ENCODE data around the gene LEKR1. TPM values are rescaled to one million over a fixed set of nuclear protein-coding genes. Genes with fewer than 3 reads are reported as not detected.
"Not testable (repeated sequence)": the region's sequence is repeated elsewhere in the genome, so short reads cannot be mapped to it uniquely, and the experiment has no call there.

LEKR1 gene
- total RNA-seq, 1 donor from 2014 or later = 0.52 TPM

DNA sequence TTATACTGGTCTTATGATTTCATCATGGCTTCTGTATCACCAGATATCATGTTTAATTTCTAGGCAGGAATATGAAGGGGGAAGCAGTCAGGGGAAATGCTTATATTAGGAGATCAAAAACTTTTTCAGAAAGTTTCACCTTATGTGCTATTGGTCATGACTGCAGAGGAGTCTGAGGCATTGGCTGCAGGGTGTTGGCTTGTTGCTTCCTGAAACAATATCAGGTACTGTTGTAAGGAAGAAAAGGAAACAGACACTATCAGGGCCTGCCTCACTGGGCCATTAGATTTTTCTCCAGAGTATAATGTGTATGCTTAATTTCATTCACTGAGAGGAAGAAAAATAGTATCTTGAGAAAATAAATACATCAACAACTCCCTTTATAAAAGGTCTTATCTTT is 34.7 kb downstream of the LEKR1 start:
- Histone ChIP-seq H3K9ac (ENCODE audit: low read depth in 1 of 3, low read length in 3 of 3) (no peak overlapping the region), H3K4me1 (ENCODE audit: control insufficient read depth in 3 of 3, insufficient read depth in 3 of 3, low read length in 3 of 3) (no peaks in the 10 kb centered on the region), H3K27ac (ENCODE audit: low read depth, low read length) (no peak overlapping the region), H3K27me3 (ENCODE audit: control insufficient read depth in 3 of 3, insufficient read depth in 3 of 3, low read length in 3 of 3) (no peaks in the 10 kb centered on the region), H3K9me3 (ENCODE audit: control insufficient read depth in 3 of 3, low read length in 3 of 3) (no peaks in the 10 kb centered on the region), H3K36me3 (ENCODE audit: control insufficient read depth in 3 of 3, insufficient read depth in 3 of 3, low read length in 3 of 3) (no peaks in the 10 kb centered on the region), H3K4me3 (ENCODE audit: low read length in 3 of 3) (no peak overlapping the region)

GRCh38 chr3:156862338-156862737 is 36.2 kb downstream of the LEKR1 start:
- H3K9me3 ChIP-seq (ENCODE audit: control insufficient read depth in 3 of 3, low read length in 3 of 3) = no peaks in the 10 kb centered on the region
- no peak overlapping the region for H3K4me3 ChIP-seq (ENCODE audit: low read length in 3 of 3)
- no peak overlapping the region for H3K9ac ChIP-seq (ENCODE audit: low read depth in 1 of 3, low read length in 3 of 3)
- H3K36me3 ChIP-seq (ENCODE audit: control insufficient read depth in 3 of 3, insufficient read depth in 3 of 3, low read length in 3 of 3) = no peaks in the 10 kb centered on the region
- H3K27me3 ChIP-seq (ENCODE audit: control insufficient read depth in 3 of 3, insufficient read depth in 3 of 3, low read length in 3 of 3) = no peaks in the 10 kb centered on the region
- H3K4me1 ChIP-seq (ENCODE audit: control insufficient read depth in 3 of 3, insufficient read depth in 3 of 3, low read length in 3 of 3) = no peaks in the 10 kb centered on the region
- H3K27ac ChIP-seq (ENCODE audit: low read depth, low read length) = no peak overlapping the region

DNA sequence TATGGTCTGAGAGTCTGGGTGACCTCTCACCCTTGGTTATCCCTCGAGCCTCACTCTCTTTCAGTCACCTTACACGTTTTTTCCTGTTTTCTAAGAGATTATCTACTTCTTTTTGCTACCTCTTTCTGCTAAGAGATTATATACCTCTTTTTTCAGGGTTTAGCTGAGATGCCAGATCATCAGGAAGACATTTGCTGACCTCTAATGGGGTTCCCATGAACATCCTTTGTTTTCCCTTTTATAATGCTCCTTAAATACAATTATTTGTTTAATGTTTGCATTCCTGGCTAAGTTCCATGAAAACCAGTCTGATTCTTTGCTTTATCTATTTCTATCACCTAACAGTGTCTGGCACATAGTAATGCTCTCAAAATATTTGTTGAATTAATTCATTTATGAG is 39.6 kb downstream of the LEKR1 start:
- Histone ChIP-seq H3K9ac (ENCODE audit: low read depth in 1 of 3, low read length in 3 of 3) (no peak overlapping the region), H3K9me3 (ENCODE audit: control insufficient read depth in 3 of 3, low read length in 3 of 3) (no peaks in the 10 kb centered on the region), H3K27me3 (ENCODE audit: control insufficient read depth in 3 of 3, insufficient read depth in 3 of 3, low read length in 3 of 3) (no peaks in the 10 kb centered on the region), H3K36me3 (ENCODE audit: control insufficient read depth in 3 of 3, insufficient read depth in 3 of 3, low read length in 3 of 3) (no peaks in the 10 kb centered on the region), H3K27ac (ENCODE audit: low read depth, low read length) (no peak overlapping the region), H3K4me1 (ENCODE audit: control insufficient read depth in 3 of 3, insufficient read depth in 3 of 3, low read length in 3 of 3) (no peaks in the 10 kb centered on the region), H3K4me3 (ENCODE audit: low read length in 3 of 3) (no peak overlapping the region)

DNA sequence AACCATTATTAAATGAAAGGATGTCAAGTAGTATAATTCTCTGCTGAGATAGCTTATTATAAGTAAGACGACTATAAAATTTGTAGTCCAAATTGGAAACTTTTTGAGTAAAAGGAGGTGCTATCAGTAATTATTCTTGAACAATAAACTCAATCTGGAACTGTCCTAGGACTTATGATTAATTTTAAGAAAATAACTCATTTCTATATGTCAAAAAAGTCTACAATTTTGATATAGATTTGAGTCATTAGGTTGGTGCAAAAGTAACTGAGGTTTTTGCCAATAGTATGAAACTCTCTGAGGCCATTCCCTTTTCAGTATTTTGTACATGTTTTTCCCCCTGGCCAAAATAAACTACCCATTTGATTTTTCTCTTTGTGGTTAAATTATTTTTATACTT is 41.0 kb downstream of the LEKR1 start:
- Histone ChIP-seq H3K9ac (ENCODE audit: low read depth in 1 of 3, low read length in 3 of 3) (no peak overlapping the region), H3K4me3 (ENCODE audit: low read length in 3 of 3) (no peak overlapping the region), H3K9me3 (ENCODE audit: control insufficient read depth in 3 of 3, low read length in 3 of 3) (no peaks in the 10 kb centered on the region), H3K36me3 (ENCODE audit: control insufficient read depth in 3 of 3, insufficient read depth in 3 of 3, low read length in 3 of 3) (no peaks in the 10 kb centered on the region), H3K27ac (ENCODE audit: low read depth, low read length) (no peak overlapping the region), H3K27me3 (ENCODE audit: control insufficient read depth in 3 of 3, insufficient read depth in 3 of 3, low read length in 3 of 3) (no peaks in the 10 kb centered on the region), H3K4me1 (ENCODE audit: control insufficient read depth in 3 of 3, insufficient read depth in 3 of 3, low read length in 3 of 3) (no peaks in the 10 kb centered on the region)

DNA sequence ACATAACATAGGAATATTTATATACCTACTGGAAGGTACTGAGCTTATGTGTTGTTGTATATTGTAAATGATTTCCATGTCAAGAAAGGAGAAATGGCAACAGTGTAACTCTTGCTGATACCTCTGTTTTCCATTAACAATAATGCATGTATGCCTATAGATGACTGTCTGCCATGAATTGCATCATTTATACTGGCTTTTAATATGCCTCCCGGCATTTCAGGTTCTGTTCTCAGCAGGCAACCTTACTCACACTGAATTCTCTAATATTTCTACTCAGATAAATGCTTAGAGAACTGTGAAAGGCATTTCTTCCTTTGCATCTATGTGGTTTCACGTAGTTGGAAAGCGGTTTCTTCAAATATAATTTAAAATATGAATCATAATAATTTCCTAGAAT is 41.8 kb downstream of the LEKR1 start:
- no peaks in the 10 kb centered on the region for H3K4me1 ChIP-seq (ENCODE audit: control insufficient read depth in 3 of 3, insufficient read depth in 3 of 3, low read length in 3 of 3)
- H3K9ac ChIP-seq (ENCODE audit: low read depth in 1 of 3, low read length in 3 of 3) = no peak overlapping the region
- no peaks in the 10 kb centered on the region for H3K9me3 ChIP-seq (ENCODE audit: control insufficient read depth in 3 of 3, low read length in 3 of 3)
- H3K27me3 ChIP-seq (ENCODE audit: control insufficient read depth in 3 of 3, insufficient read depth in 3 of 3, low read length in 3 of 3) = no peaks in the 10 kb centered on the region
- no peak overlapping the region for H3K4me3 ChIP-seq (ENCODE audit: low read length in 3 of 3)
- H3K36me3 ChIP-seq (ENCODE audit: control insufficient read depth in 3 of 3, insufficient read depth in 3 of 3, low read length in 3 of 3) = no peaks in the 10 kb centered on the region
- H3K27ac ChIP-seq (ENCODE audit: low read depth, low read length) = no peak overlapping the region

- no peaks in the 10 kb centered on the region for H3K36me3 ChIP-seq (ENCODE audit: control insufficient read depth in 3 of 3, insufficient read depth in 3 of 3, low read length in 3 of 3)
- peaks cover 2 to 6% (median 2%) of the 10 kb centered on the region in 3 donors for H3K9me3 ChIP-seq (ENCODE audit: control insufficient read depth in 3 of 3, low read length in 3 of 3)
- no peak overlapping the region for H3K27ac ChIP-seq (ENCODE audit: low read depth, low read length)
Measured at GRCh38 chr3:156873906-156874305, 47.8 kb downstream of the LEKR1 start.

DNA sequence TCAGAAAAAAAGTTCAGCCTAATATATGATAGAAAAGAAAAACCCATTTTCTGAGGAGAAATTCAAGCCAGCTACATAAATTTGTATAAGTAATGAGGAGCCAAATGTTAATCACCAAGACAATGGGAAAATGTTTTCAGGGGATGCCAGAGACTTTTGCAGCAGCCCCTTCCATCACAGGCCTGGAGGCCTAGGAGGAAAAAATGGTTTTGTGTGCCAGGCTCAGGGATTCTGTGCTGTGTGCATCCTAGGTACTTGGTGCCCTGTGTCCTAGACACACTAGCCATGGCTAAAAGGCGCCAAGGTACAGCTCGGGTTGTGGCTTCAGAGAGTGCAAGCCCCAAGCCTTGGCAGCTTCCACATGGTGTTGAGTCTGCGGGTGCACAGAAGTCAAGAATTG is 53.3 kb downstream of the LEKR1 start:
- H3K9ac ChIP-seq (ENCODE audit: low read depth in 1 of 3, low read length in 3 of 3); H3K27me3 ChIP-seq (ENCODE audit: control insufficient read depth in 3 of 3, insufficient read depth in 3 of 3, low read length in 3 of 3); H3K27ac ChIP-seq (ENCODE audit: low read depth, low read length); H3K36me3 ChIP-seq (ENCODE audit: control insufficient read depth in 3 of 3, insufficient read depth in 3 of 3, low read length in 3 of 3); H3K4me3 ChIP-seq (ENCODE audit: low read length in 3 of 3); H3K4me1 ChIP-seq (ENCODE audit: control insufficient read depth in 3 of 3, insufficient read depth in 3 of 3, low read length in 3 of 3); H3K9me3 ChIP-seq (ENCODE audit: control insufficient read depth in 3 of 3, low read length in 3 of 3): not testable (repeated sequence)

More at GRCh38 chr3:156873906-156874305, 47.8 kb downstream of the LEKR1 start:
- Histone ChIP-seq H3K4me1 (ENCODE audit: control insufficient read depth in 3 of 3, insufficient read depth in 3 of 3, low read length in 3 of 3) (no peaks in the 10 kb centered on the region), H3K27me3 (ENCODE audit: control insufficient read depth in 3 of 3, insufficient read depth in 3 of 3, low read length in 3 of 3) (no peaks in the 10 kb centered on the region), H3K4me3 (ENCODE audit: low read length in 3 of 3) (no peak overlapping the region), H3K9ac (ENCODE audit: low read depth in 1 of 3, low read length in 3 of 3) (no peak overlapping the region)

- H3K9ac ChIP-seq (ENCODE audit: low read depth in 1 of 3, low read length in 3 of 3) = no peak overlapping the region
- H3K4me1 ChIP-seq (ENCODE audit: control insufficient read depth in 3 of 3, insufficient read depth in 3 of 3, low read length in 3 of 3) = no peaks in the 10 kb centered on the region
- H3K9me3 ChIP-seq (ENCODE audit: control insufficient read depth in 3 of 3, low read length in 3 of 3) = no peaks in the 10 kb centered on the region
- no peaks in the 10 kb centered on the region for H3K36me3 ChIP-seq (ENCODE audit: control insufficient read depth in 3 of 3, insufficient read depth in 3 of 3, low read length in 3 of 3)
- no peak overlapping the region for H3K27ac ChIP-seq (ENCODE audit: low read depth, low read length)
- H3K27me3 ChIP-seq (ENCODE audit: control insufficient read depth in 3 of 3, insufficient read depth in 3 of 3, low read length in 3 of 3) = no peaks in the 10 kb centered on the region
- H3K4me3 ChIP-seq (ENCODE audit: low read length in 3 of 3) = no peak overlapping the region
Measured at GRCh38 chr3:156885761-156886160, 59.6 kb downstream of the LEKR1 start.

- H3K27me3 ChIP-seq (ENCODE audit: control insufficient read depth in 3 of 3, insufficient read depth in 3 of 3, low read length in 3 of 3) = no peaks in the 10 kb centered on the region
Measured at GRCh38 chr3:156888176-156888575, 62.0 kb downstream of the LEKR1 start.

GRCh38 chr3:156888576-156888975 is 62.4 kb downstream of the LEKR1 start:
- Histone ChIP-seq H3K36me3 (ENCODE audit: control insufficient read depth in 3 of 3, insufficient read depth in 3 of 3, low read length in 3 of 3) (no peaks in the 10 kb centered on the region), H3K9ac (ENCODE audit: low read depth in 1 of 3, low read length in 3 of 3) (no peak overlapping the region), H3K27me3 (ENCODE audit: control insufficient read depth in 3 of 3, insufficient read depth in 3 of 3, low read length in 3 of 3) (no peaks in the 10 kb centered on the region), H3K9me3 (ENCODE audit: control insufficient read depth in 3 of 3, low read length in 3 of 3) (no peaks in the 10 kb centered on the region), H3K27ac (ENCODE audit: low read depth, low read length) (no peak overlapping the region), H3K4me3 (ENCODE audit: low read length in 3 of 3) (no peak overlapping the region), H3K4me1 (ENCODE audit: control insufficient read depth in 3 of 3, insufficient read depth in 3 of 3, low read length in 3 of 3) (no peaks in the 10 kb centered on the region)

More at GRCh38 chr3:156888176-156888575, 62.0 kb downstream of the LEKR1 start:
- Histone ChIP-seq H3K9me3 (ENCODE audit: control insufficient read depth in 3 of 3, low read length in 3 of 3) (no peaks in the 10 kb centered on the region), H3K4me1 (ENCODE audit: control insufficient read depth in 3 of 3, insufficient read depth in 3 of 3, low read length in 3 of 3) (no peaks in the 10 kb centered on the region), H3K36me3 (ENCODE audit: control insufficient read depth in 3 of 3, insufficient read depth in 3 of 3, low read length in 3 of 3) (no peaks in the 10 kb centered on the region), H3K4me3 (ENCODE audit: low read length in 3 of 3) (no peak overlapping the region), H3K9ac (ENCODE audit: low read depth in 1 of 3, low read length in 3 of 3) (no peak overlapping the region), H3K27ac (ENCODE audit: low read depth, low read length) (no peak overlapping the region)

GRCh38 chr3:156892701-156893100 is 66.5 kb downstream of the LEKR1 start:
- Histone ChIP-seq H3K9me3 (ENCODE audit: control insufficient read depth in 3 of 3, low read length in 3 of 3) (no peaks in the 10 kb centered on the region), H3K27ac (ENCODE audit: low read depth, low read length) (no peak overlapping the region), H3K4me1 (ENCODE audit: control insufficient read depth in 3 of 3, insufficient read depth in 3 of 3, low read length in 3 of 3) (no peaks in the 10 kb centered on the region), H3K36me3 (ENCODE audit: control insufficient read depth in 3 of 3, insufficient read depth in 3 of 3, low read length in 3 of 3) (no peaks in the 10 kb centered on the region), H3K9ac (ENCODE audit: low read depth in 1 of 3, low read length in 3 of 3) (no peak overlapping the region), H3K27me3 (ENCODE audit: control insufficient read depth in 3 of 3, insufficient read depth in 3 of 3, low read length in 3 of 3) (no peaks in the 10 kb centered on the region), H3K4me3 (ENCODE audit: low read length in 3 of 3) (no peak overlapping the region)

Measured in skeletal muscle tissue (tissue), 4 donors.